HG02642 (cell line): ENCODE measurements around the gene ERO1A.

Experiments
- ATAC-seq: cut with Tn5 transposase; IDR thresholded peaks from one replicate; pipeline ENCODE4 v1.9.1; 2021; ENCODE audit warnings: mild to moderate bottlenecking; ENCODE audit not compliant: unreplicated experiment, poor library complexity

ERO1A gene

GRCh38 chr14:52609445-52610044 lies 85.8 kb downstream of the ERO1A start:
- ATAC-seq: no peak

- no peak for ATAC-seq
Observed at GRCh38 chr14:52607061-52607460, 88.3 kb downstream of the ERO1A start.

GRCh38 chr14:52602131-52602530 lies 93.2 kb downstream of the ERO1A start:
- no peak for ATAC-seq

GRCh38 chr14:52599974-52600373 lies 95.4 kb downstream of the ERO1A start:
- no peak for ATAC-seq

- ATAC-seq: no peak
Observed at GRCh38 chr14:52598568-52598967, 96.8 kb downstream of the ERO1A start.

GRCh38 chr14:52596861-52597260 lies 98.5 kb downstream of the ERO1A start:
- ATAC-seq: no peak

- ATAC-seq: no peak
Observed at GRCh38 chr14:52596320-52596719, 99.0 kb downstream of the ERO1A start.

GRCh38 chr14:52590318-52590717 lies 105.0 kb downstream of the ERO1A start:
- ATAC-seq: no peak
